Astrocyte (in vitro differentiated cells and primary cell): Measurements from ENCODE around the gene ABCC1. TPM values are rescaled to one million over a fixed set of nuclear protein-coding genes. Genes with fewer than 3 reads are reported as not detected.
A peak's percentile ranks its signal among the peaks of the same experiment; 100 is the strongest.

Source experiments
- DNase-seq: peaks from one replicate; pipeline ENCODE4 v3.0.0-alpha.2; 2010; ENCODE audit warnings: low read depth
- FAIRE-seq: peaks from 2 replicates; lab custom pipeline; 2011; peaks lifted over from hg19 to GRCh38; lab: Jason Lieb, UNC
- H2AFZ ChIP-seq: 2 replicates; pipeline ENCODE4 v1.6.0; 2012; ENCODE audit warnings: low read depth, low read length, inconsistent platforms
- H3K27ac ChIP-seq: 2 replicates; pipeline ENCODE4 v1.5.1; 2011; ENCODE audit warnings: low read depth, low read length, inconsistent platforms
- H3K27me3 ChIP-seq: 2 replicates; pipeline ENCODE4 v1.6.0; 2011; ENCODE audit warnings: low read length, inconsistent platforms; ENCODE audit not compliant: insufficient read depth
- H3K36me3 ChIP-seq: 2 replicates; pipeline ENCODE4 v1.5.1; 2011; ENCODE audit warnings: low read length, inconsistent platforms; ENCODE audit not compliant: insufficient read depth
- H3K4me1 ChIP-seq: 2 replicates; pipeline ENCODE4 v1.5.1; 2011; ENCODE audit warnings: low read length, inconsistent platforms; ENCODE audit not compliant: insufficient read depth
- H3K4me2 ChIP-seq: 2 replicates; pipeline ENCODE4 v1.6.0; 2012; ENCODE audit warnings: low read length, inconsistent platforms
- H3K4me3 ChIP-seq: 2 replicates; pipeline ENCODE4 v1.5.1; 2011; ENCODE audit warnings: low read depth, mild to moderate bottlenecking, low read length, inconsistent platforms; ENCODE audit not compliant: insufficient read depth
- H3K79me2 ChIP-seq: 2 replicates; pipeline ENCODE4 v1.6.0; 2012; ENCODE audit warnings: mild to moderate bottlenecking, low read length, inconsistent platforms; ENCODE audit not compliant: insufficient read depth
- H3K9ac ChIP-seq: 2 replicates; pipeline ENCODE4 v1.6.0; 2012; ENCODE audit warnings: mild to moderate bottlenecking, low read length, inconsistent platforms
- H3K9me3 ChIP-seq: 2 replicates; pipeline ENCODE4 v1.5.1; 2012; ENCODE audit warnings: low read depth, mild to moderate bottlenecking, low read length, inconsistent platforms; ENCODE audit not compliant: insufficient read depth
- H4K20me1 ChIP-seq: 2 replicates; pipeline ENCODE4 v1.6.0; 2012; ENCODE audit warnings: low read length, inconsistent platforms; ENCODE audit not compliant: insufficient read depth
- H3K27ac Mint-ChIP-seq: one replicate; pipeline ENCODE4 v1.8.0; 2021; ENCODE audit warnings: mild to moderate bottlenecking, mixed read lengths; ENCODE audit not compliant: unreplicated experiment
- H3K27me3 Mint-ChIP-seq: one replicate; pipeline ENCODE4 v1.8.0; 2021; ENCODE audit warnings: low read depth, mixed read lengths; ENCODE audit not compliant: unreplicated experiment
- H3K36me3 Mint-ChIP-seq: one replicate; pipeline ENCODE4 v1.8.0; 2021; ENCODE audit warnings: low read depth, mixed read lengths; ENCODE audit not compliant: unreplicated experiment
- H3K4me1 Mint-ChIP-seq: one replicate; pipeline ENCODE4 v1.8.0; 2021; ENCODE audit warnings: low read depth, mixed read lengths; ENCODE audit not compliant: unreplicated experiment
- H3K4me3 Mint-ChIP-seq: one replicate; pipeline ENCODE4 v1.8.0; 2021; ENCODE audit warnings: mild to moderate bottlenecking, moderate library complexity, mixed read lengths; ENCODE audit not compliant: unreplicated experiment
- H3K9me3 Mint-ChIP-seq: one replicate; pipeline ENCODE4 v1.8.0; 2021; ENCODE audit warnings: mild to moderate bottlenecking, mixed read lengths; ENCODE audit not compliant: unreplicated experiment
- CTCF ChIP-seq: IDR thresholded peaks from 2 replicates; pipeline ENCODE4 v1.5.1; 2011; ENCODE audit warnings: low read depth, mild to moderate bottlenecking, inconsistent platforms, low read length, moderate library complexity; ENCODE audit not compliant: insufficient read depth
- EZH2 ChIP-seq: IDR thresholded peaks from 2 replicates; pipeline ENCODE4 v1.6.1; 2012; ENCODE audit warnings: mild to moderate bottlenecking, low read length, inconsistent platforms; ENCODE audit not compliant: insufficient read depth
- total RNA-seq: library from RNA; stranded (reverse); gene quantifications from 2 replicates; pipeline ENCODE4 v1.2.1, GENCODE V29; 2021

The ABCC1 gene
- total RNA-seq, 1 donor from 2014 or later = 42.1 TPM

- Histone ChIP-seq H3K4me3 (no peak overlapping the region), H3K4me1 (no peaks in the 10 kb centered on the region), H2AFZ (no peak overlapping the region), H3K36me3 (peaks cover 31% of the 10 kb centered on the region), H4K20me1 (peaks cover 15% of the 10 kb centered on the region), H3K4me2 (no peak overlapping the region), H3K79me2 (no peaks in the 10 kb centered on the region), H3K9ac (no peak overlapping the region), H3K27ac (no peak overlapping the region), H3K9me3 (no peaks in the 10 kb centered on the region), H3K27me3 (no peaks in the 10 kb centered on the region)
- Mint-ChIP-seq H3K27me3 (no peaks in the 10 kb centered on the region), H3K4me1 (peaks cover 2% of the 10 kb centered on the region), H3K27ac (no peak overlapping the region), H3K36me3 (peaks cover 41% of the 10 kb centered on the region), H3K4me3 (no peak overlapping the region), H3K9me3 (no peaks in the 10 kb centered on the region)
- no peak for TF ChIP-seq CTCF
- no peak for TF ChIP-seq EZH2
- DNase-seq = no peak
- FAIRE-seq = no peak
Measured at GRCh38 chr16:16138034-16138635, 188.7 kb downstream of the ABCC1 start.

- Histone ChIP-seq H2AFZ (no peak overlapping the region), H3K36me3 (peaks cover 30% of the 10 kb centered on the region), H3K27me3 (no peaks in the 10 kb centered on the region), H3K4me1 (no peaks in the 10 kb centered on the region), H3K79me2 (no peaks in the 10 kb centered on the region), H3K4me3 (no peak overlapping the region), H3K27ac (no peak overlapping the region), H3K9me3 (no peaks in the 10 kb centered on the region), H4K20me1 (peaks cover 17% of the 10 kb centered on the region), H3K9ac (no peak overlapping the region), H3K4me2 (no peak overlapping the region)
- DNase-seq (no peak), FAIRE-seq (no peak)
- Mint-ChIP-seq H3K27ac (peak overlapping the region; percentile 27), H3K36me3 (peaks cover 35% of the 10 kb centered on the region), H3K4me3 (no peak overlapping the region), H3K27me3 (no peaks in the 10 kb centered on the region), H3K9me3 (no peaks in the 10 kb centered on the region), H3K4me1 (peaks cover 3% of the 10 kb centered on the region)
- TF ChIP-seq CTCF = no peak
- no peak for TF ChIP-seq EZH2
Measured at GRCh38 chr16:16139061-16139460, 189.6 kb downstream of the ABCC1 start.

GRCh38 chr16:16139806-16140205 is 190.4 kb downstream of the ABCC1 start:
- Histone ChIP-seq H3K4me3 (no peak overlapping the region), H3K9ac (no peak overlapping the region), H3K4me1 (peaks cover 4% of the 10 kb centered on the region), H3K79me2 (no peaks in the 10 kb centered on the region), H2AFZ (no peak overlapping the region), H3K9me3 (no peaks in the 10 kb centered on the region), H3K27me3 (no peaks in the 10 kb centered on the region), H3K36me3 (peaks cover 30% of the 10 kb centered on the region), H3K27ac (no peak overlapping the region), H4K20me1 (peaks cover 17% of the 10 kb centered on the region), H3K4me2 (no peak overlapping the region)
- FAIRE-seq (no peak), DNase-seq (no peak)
- no peak overlapping the region for H3K27ac Mint-ChIP-seq
- TF ChIP-seq EZH2 = no peak
- TF ChIP-seq CTCF = no peak
- no peak overlapping the region for H3K4me3 Mint-ChIP-seq
- peaks cover 36% of the 10 kb centered on the region for H3K36me3 Mint-ChIP-seq
- no peaks in the 10 kb centered on the region for H3K27me3 Mint-ChIP-seq
- peaks cover 8% of the 10 kb centered on the region for H3K4me1 Mint-ChIP-seq
- H3K9me3 Mint-ChIP-seq = no peaks in the 10 kb centered on the region
